GM12875 (cell line): ENCODE results near the gene KRTAP4-12.
"Not testable (repeated sequence)": the region's sequence is repeated elsewhere in the genome, so short reads cannot be mapped to it uniquely, and the experiment has no call there.

Experiments
- H3K4me3 ChIP-seq: one replicate; pipeline ENCODE4 v1.5.1; 2011; ENCODE audit warnings: low read depth, low read length, control low read depth
- CTCF ChIP-seq: IDR thresholded peaks from 2 replicates; pipeline ENCODE4 v1.5.1; 2011; ENCODE audit warnings: low read depth, mild to moderate bottlenecking, control low read depth, inconsistent platforms, low read length, moderate library complexity, borderline replicate concordance; ENCODE audit not compliant: insufficient read depth

Gene KRTAP4-12

GRCh38 chr17:41121742-41122141 lies 2.2 kb downstream of the KRTAP4-12 start:
- TF ChIP-seq CTCF = no peak
- H3K4me3 ChIP-seq = no peak overlapping the region

GRCh38 chr17:41119696-41120690 lies 4.0 kb downstream of the KRTAP4-12 start:
- not testable (repeated sequence) for H3K4me3 ChIP-seq

- no peak for TF ChIP-seq CTCF
- H3K4me3 ChIP-seq = no peak overlapping the region
Observed at GRCh38 chr17:41118721-41119120, 5.3 kb downstream of the KRTAP4-12 start.

GRCh38 chr17:41117846-41118386 lies 6.1 kb downstream of the KRTAP4-12 start, which contains the start of gene KRTAP4-11:
TSS of gene KRTAP4-11 (minus strand) at chr17:41118373. CDS start at chr17:41118315, 58 bp downstream.
- H3K4me3 ChIP-seq = not testable (repeated sequence)

GRCh38 chr17:41116297-41116696 lies 7.7 kb downstream of the KRTAP4-12 start:
- H3K4me3 ChIP-seq = no peak overlapping the region
- no peak for TF ChIP-seq CTCF

- no peak overlapping the region for H3K4me3 ChIP-seq
- TF ChIP-seq CTCF = no peak
Observed at GRCh38 chr17:41111151-41111885, 12.7 kb downstream of the KRTAP4-12 start.

GRCh38 chr17:41108728-41109386 lies 15.1 kb downstream of the KRTAP4-12 start:
- H3K4me3 ChIP-seq = not testable (repeated sequence)

GRCh38 chr17:41107941-41108450 lies 16.0 kb downstream of the KRTAP4-12 start:
- H3K4me3 ChIP-seq = no peak overlapping the region
- no peak for TF ChIP-seq CTCF

- not testable (repeated sequence) for H3K4me3 ChIP-seq
Observed at GRCh38 chr17:41105347-41105746, 18.6 kb downstream of the KRTAP4-12 start, which contains the start of gene KRTAP4-9. TSS of gene KRTAP4-9 (plus strand) at chr17:41105389. CDS start at chr17:41105389, 0 bp downstream.

GRCh38 chr17:41104386-41105038 lies 19.5 kb downstream of the KRTAP4-12 start:
- H3K4me3 ChIP-seq = not testable (repeated sequence)
